ENCODE data around the gene OCIAD2. TPM values are rescaled to one million over a fixed set of nuclear protein-coding genes. Genes with fewer than 3 reads are reported as not detected.
"Not testable (repeated sequence)": the region's sequence is repeated elsewhere in the genome, so short reads cannot be mapped to it uniquely, and the experiment has no call there.

OCIAD2 gene
- total RNA-seq, 1 experiment from 2014 or later: 67.6 TPM

DNA sequence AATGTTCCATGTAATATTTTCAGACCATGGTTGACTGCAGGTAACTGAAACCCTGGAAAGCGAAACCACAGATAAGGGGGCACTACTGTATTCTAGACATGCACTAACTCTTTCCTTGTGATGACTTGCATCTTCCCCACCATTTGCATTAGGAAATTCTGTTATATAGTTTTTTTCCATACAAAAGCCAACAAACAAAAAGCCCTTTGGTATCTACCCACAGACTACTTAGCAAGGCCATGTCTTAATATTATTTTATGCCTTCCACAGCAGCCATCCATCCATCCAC lies 52.2 kb downstream of the OCIAD2 start:
- no peak for DNase-seq (ENCODE audit: low spot score)

DNA sequence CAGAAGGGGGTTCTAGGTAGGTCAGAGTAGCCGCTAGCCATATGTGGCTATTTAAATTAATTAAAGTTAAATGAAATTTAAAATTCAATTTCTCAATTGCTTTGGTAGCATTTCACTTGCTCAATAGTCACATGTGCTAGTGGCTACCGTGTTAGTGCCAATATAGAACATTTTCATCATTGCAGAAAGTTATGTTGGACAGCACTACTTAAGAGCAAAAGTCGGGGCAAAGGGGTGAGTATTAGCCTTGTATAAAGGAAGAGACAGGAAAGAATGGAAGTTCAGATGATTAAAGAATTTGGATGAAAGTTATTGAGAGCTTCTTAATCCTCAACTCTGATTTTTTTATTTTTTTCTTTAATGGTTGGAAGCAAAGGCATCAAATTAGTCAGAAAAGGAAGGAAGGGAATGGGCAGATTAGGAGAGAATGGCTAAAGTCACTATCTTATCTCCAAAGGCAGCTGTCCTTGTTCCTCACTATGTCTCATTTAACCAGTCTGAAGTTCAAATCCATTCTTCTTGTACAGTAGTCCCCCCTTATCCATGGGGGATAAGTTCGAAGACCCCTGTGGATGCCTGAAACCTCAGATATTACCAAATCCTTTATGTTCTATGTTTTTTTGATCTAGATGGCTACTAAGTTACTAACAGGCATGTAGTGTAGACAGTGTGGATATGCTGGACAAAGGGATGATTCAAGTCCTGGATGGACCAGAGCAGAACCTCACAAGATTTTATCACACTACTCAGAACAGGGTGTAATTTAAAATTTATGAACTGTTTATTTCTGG lies 52.8 kb downstream of the OCIAD2 start:
- no peak for DNase-seq (ENCODE audit: low spot score)

DNA sequence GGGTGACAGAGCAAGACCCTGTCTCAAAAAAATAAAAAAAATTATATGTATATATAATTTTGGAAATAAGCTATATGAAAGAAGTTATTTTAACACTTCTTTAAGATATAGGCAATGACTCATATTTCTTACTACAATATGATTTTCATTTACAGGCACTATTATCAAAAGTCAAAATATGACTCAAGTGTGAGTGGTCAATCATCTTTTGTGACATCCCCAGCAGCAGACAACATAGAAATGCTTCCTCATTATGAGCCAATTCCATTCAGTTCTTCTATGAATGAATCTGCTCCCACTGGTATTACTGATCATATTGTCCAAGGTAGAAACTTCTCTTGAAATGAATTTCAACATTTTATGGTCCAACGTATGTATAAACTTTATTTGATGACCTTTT lies 54.9 kb downstream of the OCIAD2 start:
- DNase-seq (ENCODE audit: low spot score): no peak

DNA sequence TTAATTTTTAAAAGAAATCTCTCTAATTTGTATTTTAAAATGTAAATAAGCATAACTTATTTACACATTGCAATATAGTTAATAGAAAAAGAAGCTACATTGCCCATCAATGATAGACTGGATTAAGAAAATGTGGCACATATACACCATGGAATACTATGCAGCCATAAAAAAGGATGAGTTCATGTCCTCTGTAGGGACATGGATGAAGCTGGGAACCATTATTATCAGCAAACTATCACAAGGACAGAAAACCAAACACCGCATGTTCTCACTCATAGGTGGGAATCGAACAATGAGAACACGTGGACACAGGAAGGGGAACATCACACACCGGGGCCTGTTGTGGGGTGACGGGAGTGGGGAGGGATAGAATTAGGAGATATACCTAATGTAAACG lies 57.8 kb downstream of the OCIAD2 start:
- DNase-seq (ENCODE audit: low spot score): not testable (repeated sequence)

DNA sequence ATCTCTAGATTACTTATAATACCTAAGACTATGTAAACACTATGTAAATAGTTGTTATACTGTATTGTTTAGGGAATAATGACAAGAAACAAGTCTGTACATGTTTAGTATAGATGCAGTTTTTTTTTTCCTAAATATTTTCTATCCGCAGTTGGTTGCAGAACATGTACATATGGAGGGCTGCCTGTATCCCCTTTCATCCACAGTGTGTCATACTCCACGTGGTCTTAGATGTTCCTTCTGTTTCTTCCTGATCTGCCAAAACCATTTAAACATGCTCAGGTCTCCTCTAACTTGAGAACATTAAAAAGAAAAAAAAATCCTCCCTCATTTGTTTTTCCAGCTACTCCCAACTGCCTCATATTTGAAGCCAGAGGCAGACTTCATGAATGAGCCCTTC lies 61.7 kb downstream of the OCIAD2 start:
- DNase-seq (ENCODE audit: low spot score): no peak

DNA sequence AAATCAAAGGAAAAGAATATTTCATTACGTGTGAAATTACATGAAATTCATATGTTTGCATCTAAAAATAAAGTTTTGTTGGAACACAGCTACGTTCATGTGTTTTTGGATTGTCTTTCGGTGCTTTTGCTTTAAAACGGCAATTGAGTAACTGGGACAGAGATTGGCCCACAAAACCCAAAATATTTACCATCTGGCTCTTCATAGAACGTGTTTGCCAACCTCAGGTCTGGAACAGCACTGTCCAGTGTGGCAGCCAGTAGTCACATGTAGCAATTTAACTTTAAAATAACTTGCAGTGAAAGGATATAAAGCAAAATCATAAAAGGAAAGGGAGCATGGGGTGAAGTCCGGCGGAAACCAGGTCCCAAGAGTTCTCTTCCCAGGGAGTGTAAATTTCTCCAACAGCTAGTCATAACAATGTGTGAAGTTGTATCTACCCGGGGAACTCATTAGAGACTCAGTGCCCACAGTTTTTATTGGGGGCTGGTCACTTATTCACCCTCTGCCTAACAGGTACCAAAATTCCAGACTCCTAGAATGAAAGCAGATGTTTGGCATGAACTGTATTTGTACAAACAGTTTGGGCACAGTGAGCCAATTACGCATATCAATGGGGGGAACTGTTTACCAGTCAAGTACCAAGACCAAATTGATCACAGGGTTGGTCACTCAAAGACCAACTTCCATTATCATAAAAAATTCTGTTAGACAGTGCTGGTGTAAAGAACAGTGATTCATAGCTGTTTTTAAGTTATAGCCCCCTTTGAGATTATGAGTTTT lies 65.3 kb downstream of the OCIAD2 start:
- DNase-seq (ENCODE audit: low spot score): no peak

DNA sequence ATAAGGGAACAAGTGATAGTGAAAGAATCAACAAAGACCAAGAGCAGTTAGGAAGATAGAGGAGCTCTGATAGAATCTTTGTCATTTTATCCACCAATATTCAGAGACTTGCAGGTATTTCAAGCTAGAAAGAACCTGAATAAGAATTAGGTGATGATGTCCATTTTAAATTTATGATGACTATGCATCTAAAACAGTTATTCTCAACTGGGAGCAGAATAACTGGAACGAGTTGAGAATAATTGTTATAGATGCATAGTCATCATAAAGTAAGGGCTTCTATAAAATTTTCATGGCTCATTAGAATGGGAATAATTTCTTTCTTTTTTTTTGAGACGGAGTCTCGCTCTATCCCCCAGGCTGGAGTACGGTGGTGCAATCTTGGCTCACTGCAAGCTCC lies 69.9 kb downstream of the OCIAD2 start:
- no peak for DNase-seq (ENCODE audit: low spot score)

Other genes starting within 250 kb of the OCIAD2 start
- 32.7 and 36.2 TPM in 2 replicates for gene FRYL, start 126.5 kb downstream of the OCIAD2 start, total RNA-seq (2014; rRNA removed; shearing (Covaris generic))
- gene OCIAD1, start 75.7 kb downstream of the OCIAD2 start, total RNA-seq (2014; rRNA removed; shearing (Covaris generic)): 212 and 281 TPM in 2 replicates
- gene CWH43, start 79.5 kb upstream of the OCIAD2 start, total RNA-seq (2014; rRNA removed; shearing (Covaris generic)): not detected in 2 replicates

Data from H4 (cell line).